ENCODE measurements around the gene ARID3A. TPM values are rescaled to one million over a fixed set of nuclear protein-coding genes. Genes with fewer than 3 reads are reported as not detected.

Gene ARID3A
- total and polyA plus RNA-seq, 2 of the 13 experiments (the other 11 are each of a cell fraction or from before 2014, with no cell fraction given) = 71.3 to 77.9 TPM

DNA sequence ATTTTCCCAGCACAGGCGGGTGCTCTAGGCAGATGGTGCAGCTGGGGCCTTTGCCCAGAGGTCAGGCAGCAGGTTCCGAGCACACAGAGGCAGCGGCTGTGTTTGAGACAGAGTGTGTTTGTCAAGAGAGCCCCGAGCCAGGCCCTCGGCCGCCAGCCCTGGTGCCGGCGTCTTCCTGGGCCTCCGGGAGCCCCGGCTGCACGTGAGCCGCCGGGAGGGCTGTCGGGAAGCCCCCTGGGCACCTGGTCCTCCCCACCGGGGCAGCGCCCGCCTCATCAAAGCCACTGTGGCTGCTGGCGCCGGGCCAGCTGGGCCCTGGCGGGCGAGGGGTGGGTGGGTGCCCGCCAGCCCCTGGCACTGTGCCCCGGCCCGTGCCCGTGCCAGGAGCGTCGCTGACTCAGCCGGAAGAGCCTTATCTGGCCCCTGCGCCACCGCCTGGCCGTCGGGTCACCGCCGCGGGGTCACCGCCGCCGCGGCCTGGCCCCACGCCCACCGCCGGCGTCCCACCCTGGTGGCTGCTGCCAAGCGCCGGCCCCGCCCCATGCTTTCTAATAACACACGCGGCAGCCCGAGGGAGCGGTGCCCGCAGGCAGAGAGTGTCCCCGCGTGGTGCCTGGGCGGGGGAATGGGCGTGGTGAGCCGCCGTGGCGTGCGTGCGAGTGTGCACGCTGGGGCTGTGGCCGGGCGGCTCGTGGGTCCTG, 14.9 kb downstream of the ARID3A start (continued):
- TF ChIP-seq ZSCAN20 (CRISPR knock-in tag; IDR thresholded peaks at IDR 0.05; ENCODE audit: borderline replicate concordance) = no peak
- no peak for TF ChIP-seq SALL1 (CRISPR knock-in tag; IDR thresholded peaks at IDR 0.05)
- TF ChIP-seq AGO2 (optimal IDR thresholded peaks at IDR 0.05; ENCODE audit: low read depth, low read length) = peak; percentile 83

GRCh38 chr19:941292-942132, 15.7 kb downstream of the ARID3A start:
- Histone ChIP-seq H4K20me1 (ENCODE audit: insufficient read depth, low read length) (peaks cover 77% of the 10 kb centered on the region; the same call in 1 of the 2 replicates), H3K36me3 (replicated peaks in 1 of 2; ENCODE audit: control insufficient read depth in 1 of 2, insufficient read depth in 2 of 2, low read length in 2 of 2) (peaks cover 27 to 76% of the 10 kb centered on the region in 2 experiments), H3K9me3 (ENCODE audit: low read length) (no peaks in the 10 kb centered on the region), H3K4me1 (ENCODE audit: insufficient read depth, low read length) (peaks cover 43% of the 10 kb centered on the region), H3K4me2 (ENCODE audit: low read depth, low read length) (no peak overlapping the region), H3K79me2 (ENCODE audit: insufficient read depth, low read length) (peaks cover 82% of the 10 kb centered on the region), H2AFZ (ENCODE audit: low read length) (no peak overlapping the region), H3K9ac (ENCODE audit: insufficient read depth, low read depth, low read length) (no peak overlapping the region), H3K4me3 (replicated peaks in 1 of 3; ENCODE audit: insufficient read depth in 1 of 3, low read depth in 2 of 3, low read length in 3 of 3) (no peak overlapping the region), H3K27me3 (ENCODE audit: control insufficient read depth in 1 of 2, insufficient read depth in 2 of 2, low read length in 2 of 2) (no peaks in the 10 kb centered on the region; a peak in 1 of 5 replicates), H3K27ac (ENCODE audit: extremely low read length, insufficient read depth, low read length) (no peak overlapping the region)
- in situ Hi-C loops (cut with HindIII; ENCODE audit: extremely low pct_ligation_motif_present, low pct_unique_long_range_greater_than_20kb) (no loop called here), intact Hi-C loops (cut with micrococcal nuclease; ENCODE audit: unreplicated experiment) (no loop called here)
- DNase-seq (ENCODE audit: low spot score) (no peak), FAIRE-seq (no peak), ATAC-seq (no peak)
- 97% methylated on average over 25 of the region's 45 CpGs for WGBS (ENCODE audit: low lambda C conversion rate)
- POLR2A ChIA-PET = interaction anchor here (2.6 kb wide), 1 partner anchor 11 kb away, joined by 18 read pairs; no protein-coding TSS in a partner anchor
- CTCF ChIA-PET (ENCODE audit: low intra/inter-chr PET ratio, low total read pairs) = no interaction called here
- no TSS peak for BruUV-seq (replicated peaks)
- TF ChIP-seq, protein P1, sequence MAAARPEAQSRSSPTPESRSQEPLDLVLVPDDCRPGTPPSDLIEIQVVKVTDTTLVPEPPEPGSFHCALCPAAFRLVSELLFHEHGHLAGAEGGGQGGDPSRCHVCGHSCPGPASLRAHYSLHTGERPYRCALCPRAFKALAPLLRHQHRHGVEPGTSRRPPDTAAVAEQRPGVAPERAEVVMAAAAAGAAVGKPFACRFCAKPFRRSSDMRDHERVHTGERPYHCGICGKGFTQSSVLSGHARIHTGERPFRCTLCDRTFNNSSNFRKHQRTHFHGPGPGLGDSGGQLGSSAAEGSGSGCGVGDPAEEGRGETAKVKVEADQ (CRISPR knock-in tag; IDR thresholded peaks at IDR 0.05; ENCODE audit: borderline replicate concordance) = no peak
- TF ChIP-seq POLR2G (IDR thresholded peaks at IDR 0.05; ENCODE audit: low read depth, low read length) = peak; percentile 12; the same call in 1 of the 2 replicates
- TF ChIP-seq ZNF512 (CRISPR knock-in tag; IDR thresholded peaks at IDR 0.05) = no peak
- TF ChIP-seq CREBL2 (CRISPR knock-in tag; IDR thresholded peaks at IDR 0.05; ENCODE audit: borderline replicate concordance) = no peak
- TF ChIP-seq AGO2 (optimal IDR thresholded peaks at IDR 0.05; ENCODE audit: low read depth, low read length) = peak; percentile 11
- TF ChIP-seq ZNF816 (CRISPR knock-in tag; IDR thresholded peaks at IDR 0.05; ENCODE audit: borderline replicate concordance) = no peak
- TF ChIP-seq ZBTB38 (CRISPR knock-in tag; IDR thresholded peaks at IDR 0.05) = peak; percentile 10; the same call in 1 of the 2 replicates
- no peak for TF ChIP-seq NR0B2 (CRISPR knock-in tag; IDR thresholded peaks at IDR 0.05)
- peak; percentile 24 for TF ChIP-seq RBM22 (optimal IDR thresholded peaks at IDR 0.05; ENCODE audit: low read length)
- no peak for TF ChIP-seq ZNF615 (CRISPR knock-in tag; IDR thresholded peaks at IDR 0.05; ENCODE audit: borderline replicate concordance)

All from HepG2 (cell line).